Stimulated activated naive CD8-positive, alpha-beta T cell treated with anti-CD3 and anti-CD28 coated beads, Interleukin-15, amount 100 ng/mL, for 72 hours (primary cell): Measurements from ENCODE around the gene CDH4.
A peak's percentile ranks its signal among the peaks of the same experiment; 100 is the strongest.

Experiments used
- ATAC-seq: fragments of 150-1000 bp; cut with Tn5 transposase; 2 replicates; pipeline ENCODE4 v1.10.0; 2021; ENCODE audit warnings: mild to moderate bottlenecking, moderate library complexity
- DNase-seq, 2 donors: peaks; one replicate each; pipeline ENCODE4 v3.0.0; 2021 to 2022
- H3K27ac Mint-ChIP-seq, 2 donors: one replicate each; pipeline ENCODE4 v1.8.0; 2022; ENCODE audit warnings: mild to moderate bottlenecking in 2 of 2, mixed read lengths in 2 of 2, moderate library complexity in 2 of 2
- H3K27me3 Mint-ChIP-seq: one replicate; pipeline ENCODE4 v1.8.0; 2022; ENCODE audit warnings: mixed read lengths
- H3K4me1 Mint-ChIP-seq: one replicate; pipeline ENCODE4 v1.8.0; 2022; ENCODE audit warnings: mild to moderate bottlenecking, mixed read lengths
- H3K4me3 Mint-ChIP-seq, 2 donors: one replicate each; pipeline ENCODE4 v1.8.0; 2022; ENCODE audit warnings: mild to moderate bottlenecking in 2 of 2, mixed read lengths in 2 of 2, moderate library complexity in 1 of 2
- H3K9me3 Mint-ChIP-seq, 2 donors: one replicate each; pipeline ENCODE4 v1.8.0; 2022; ENCODE audit warnings: mixed read lengths in 2 of 2

Gene CDH4

GRCh38 chr20:61659994-61660346 lies 407.9 kb downstream of the CDH4 start:
- H3K4me1 Mint-ChIP-seq, result no peaks in the 10 kb centered on the region
- ATAC-seq (no peak), DNase-seq (no peak)
- H3K27ac Mint-ChIP-seq, result peak overlapping the region in 1 of 2 donors; percentile 37
- no peaks in the 10 kb centered on the region for H3K27me3 Mint-ChIP-seq
- H3K4me3 Mint-ChIP-seq, result no peak overlapping the region
- no peaks in the 10 kb centered on the region for H3K9me3 Mint-ChIP-seq

DNA sequence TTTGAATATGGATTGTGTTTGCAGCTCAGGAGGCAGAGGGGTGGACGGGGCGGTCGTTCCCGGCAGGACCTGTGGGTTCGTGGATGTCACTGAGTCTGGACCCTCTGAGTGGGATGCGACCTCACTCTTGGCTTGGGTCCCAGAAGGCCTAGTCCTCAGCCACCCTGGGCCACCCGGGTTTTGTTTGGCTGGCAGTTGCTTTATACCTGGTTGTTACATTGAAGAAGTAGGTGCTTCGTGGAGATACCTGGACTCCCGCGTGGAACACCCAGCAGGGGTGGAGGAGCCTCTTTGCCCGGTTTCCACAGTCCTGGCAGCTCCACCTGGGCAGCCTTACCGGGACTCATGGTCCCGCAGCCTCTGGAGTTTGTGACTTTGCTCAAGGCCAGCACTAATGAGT lies 408.5 kb downstream of the CDH4 start:
- Mint-ChIP-seq H3K4me1 (no peaks in the 10 kb centered on the region), H3K27me3 (no peaks in the 10 kb centered on the region), H3K4me3 (no peak overlapping the region)

DNA sequence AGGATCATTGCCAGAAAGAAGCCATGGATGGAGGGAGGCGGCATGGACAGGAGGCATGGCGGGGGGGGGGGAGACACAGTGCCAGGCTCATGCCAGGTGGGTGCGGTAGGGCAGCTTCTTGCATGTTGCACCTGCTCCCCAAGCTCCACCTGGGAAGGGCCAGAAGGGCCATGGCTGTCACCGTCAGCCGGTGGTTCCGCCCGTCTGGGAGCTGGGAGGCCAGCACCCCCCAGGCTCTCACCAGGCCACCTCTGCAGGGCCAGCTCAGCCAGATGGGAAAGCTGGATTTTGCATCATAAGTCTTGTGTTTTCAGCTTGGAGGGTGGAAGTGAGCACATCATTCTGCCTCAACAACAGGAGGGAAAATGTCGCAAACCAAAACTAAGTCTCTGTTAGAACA lies 409.0 kb downstream of the CDH4 start:
- no peaks in the 10 kb centered on the region for H3K9me3 Mint-ChIP-seq
- no peaks in the 10 kb centered on the region for H3K27me3 Mint-ChIP-seq
- no peak for ATAC-seq
- no peaks in the 10 kb centered on the region for H3K4me1 Mint-ChIP-seq
- no peak overlapping the region for H3K27ac Mint-ChIP-seq
- no peak overlapping the region for H3K4me3 Mint-ChIP-seq
- DNase-seq, result no peak

More for the DNA sequence above, 408.5 kb downstream of the CDH4 start:
- ATAC-seq (no peak), DNase-seq (no peak)
- Mint-ChIP-seq H3K9me3 (no peaks in the 10 kb centered on the region), H3K27ac (no peak overlapping the region)

GRCh38 chr20:61661583-61661982 lies 409.5 kb downstream of the CDH4 start:
- Mint-ChIP-seq H3K4me3 (no peak overlapping the region), H3K27me3 (no peaks in the 10 kb centered on the region), H3K9me3 (no peaks in the 10 kb centered on the region), H3K27ac (no peak overlapping the region), H3K4me1 (no peaks in the 10 kb centered on the region)
- ATAC-seq (no peak), DNase-seq (no peak)

- Mint-ChIP-seq H3K9me3 (no peaks in the 10 kb centered on the region), H3K27me3 (no peaks in the 10 kb centered on the region), H3K27ac (no peak overlapping the region), H3K4me1 (no peaks in the 10 kb centered on the region), H3K4me3 (no peak overlapping the region)
- ATAC-seq (no peak), DNase-seq (no peak)
These were observed 410.3 kb downstream of the CDH4 start for GRCh38 chr20:61662226-61662967.

DNA sequence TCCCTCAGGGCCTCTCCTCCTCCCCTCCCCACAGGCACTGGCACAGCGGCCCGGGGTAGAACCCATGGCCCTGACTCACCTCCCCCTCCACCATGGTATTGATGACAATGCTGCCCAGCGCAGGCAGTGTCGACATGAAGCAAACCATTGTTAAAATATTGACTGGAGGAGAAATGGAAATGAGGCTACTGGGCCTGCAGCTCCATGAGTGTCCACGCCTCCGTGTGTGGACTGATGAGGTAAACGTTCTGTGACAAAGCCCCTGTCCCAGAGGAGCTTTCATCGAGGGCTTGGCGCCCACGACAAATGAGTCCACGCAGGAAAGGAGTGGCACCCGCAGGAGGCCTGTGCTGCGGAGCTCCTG lies 410.9 kb downstream of the CDH4 start:
- ATAC-seq (no peak), DNase-seq (no peak)
- no peaks in the 10 kb centered on the region for H3K27me3 Mint-ChIP-seq
- H3K4me3 Mint-ChIP-seq, result no peak overlapping the region
- H3K9me3 Mint-ChIP-seq, result no peaks in the 10 kb centered on the region
- no peaks in the 10 kb centered on the region for H3K4me1 Mint-ChIP-seq
- H3K27ac Mint-ChIP-seq, result no peak overlapping the region

DNA sequence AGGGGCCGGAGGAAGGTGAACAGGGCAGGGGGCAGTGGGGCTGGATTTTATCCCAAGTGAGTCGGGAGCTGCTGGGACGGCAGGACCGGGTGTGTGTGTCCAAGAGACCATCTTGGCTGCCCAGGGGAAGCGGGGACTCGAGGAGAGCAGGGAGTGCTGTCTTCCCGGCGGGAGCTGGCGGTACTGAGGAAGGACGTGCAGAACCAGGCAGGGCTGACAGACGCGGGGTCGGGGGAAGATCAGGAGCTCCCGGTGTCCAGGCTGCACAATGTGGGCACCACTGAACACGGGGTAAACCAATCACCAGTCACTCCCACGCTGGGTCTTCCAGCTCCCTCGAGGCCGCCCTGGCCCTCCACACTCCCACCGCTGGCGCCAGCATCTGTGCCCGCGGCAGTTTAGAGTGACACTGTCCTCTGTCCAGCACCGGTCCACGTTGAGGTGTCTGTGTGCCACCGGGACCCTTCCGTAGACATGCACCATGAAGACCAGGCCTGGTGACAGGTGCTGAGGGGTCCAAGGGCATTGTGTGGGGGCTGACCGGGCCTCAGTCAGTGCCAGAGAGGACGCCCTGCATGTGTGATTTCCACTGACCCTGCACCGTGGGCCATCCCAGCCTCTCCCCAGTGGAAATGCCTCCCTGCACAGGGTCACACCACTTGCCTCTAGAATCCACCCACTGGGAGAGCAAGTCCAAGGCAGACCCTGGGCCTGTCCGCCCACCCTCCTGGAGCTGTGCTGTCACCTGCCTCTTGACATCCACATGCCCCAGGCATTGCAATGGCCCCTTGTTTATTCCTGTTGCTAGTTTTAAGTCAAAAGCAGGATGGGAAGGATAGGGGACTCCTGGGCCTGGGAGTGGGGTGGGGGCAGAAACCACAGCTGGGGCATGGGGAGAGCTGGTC lies 411.7 kb downstream of the CDH4 start:
- ATAC-seq (no peak), DNase-seq (no peak)
- no peaks in the 10 kb centered on the region for H3K27me3 Mint-ChIP-seq
- no peak overlapping the region for H3K4me3 Mint-ChIP-seq
- H3K4me1 Mint-ChIP-seq, result no peaks in the 10 kb centered on the region
- no peak overlapping the region for H3K27ac Mint-ChIP-seq
- no peaks in the 10 kb centered on the region for H3K9me3 Mint-ChIP-seq

- Mint-ChIP-seq H3K4me3 (no peak overlapping the region), H3K4me1 (no peaks in the 10 kb centered on the region), H3K27me3 (no peaks in the 10 kb centered on the region), H3K9me3 (no peaks in the 10 kb centered on the region), H3K27ac (no peak overlapping the region)
- ATAC-seq (no peak), DNase-seq (no peak)
These were observed 412.7 kb downstream of the CDH4 start for GRCh38 chr20:61664556-61665320.

GRCh38 chr20:61665528-61666470 lies 413.7 kb downstream of the CDH4 start:
- Mint-ChIP-seq H3K4me1 (no peaks in the 10 kb centered on the region), H3K27me3 (no peaks in the 10 kb centered on the region), H3K27ac (no peak overlapping the region), H3K4me3 (no peak overlapping the region), H3K9me3 (no peaks in the 10 kb centered on the region)
- DNase-seq, result no peak
- no peak for ATAC-seq

GRCh38 chr20:61666471-61666832 lies 414.4 kb downstream of the CDH4 start:
- no peaks in the 10 kb centered on the region for H3K27me3 Mint-ChIP-seq
- no peaks in the 10 kb centered on the region for H3K4me1 Mint-ChIP-seq
- H3K27ac Mint-ChIP-seq, result no peak overlapping the region
- DNase-seq, result no peak
- no peak overlapping the region for H3K4me3 Mint-ChIP-seq
- H3K9me3 Mint-ChIP-seq, result peaks cover 0 to 4% of the 10 kb centered on the region in 2 donors
- no peak for ATAC-seq

GRCh38 chr20:61667056-61667792 lies 415.2 kb downstream of the CDH4 start:
- no peak for DNase-seq
- Mint-ChIP-seq H3K27ac (no peak overlapping the region), H3K4me1 (no peaks in the 10 kb centered on the region), H3K4me3 (no peak overlapping the region), H3K27me3 (no peaks in the 10 kb centered on the region), H3K9me3 (peaks cover 0 to 8% of the 10 kb centered on the region in 2 donors)
- no peak for ATAC-seq

DNA sequence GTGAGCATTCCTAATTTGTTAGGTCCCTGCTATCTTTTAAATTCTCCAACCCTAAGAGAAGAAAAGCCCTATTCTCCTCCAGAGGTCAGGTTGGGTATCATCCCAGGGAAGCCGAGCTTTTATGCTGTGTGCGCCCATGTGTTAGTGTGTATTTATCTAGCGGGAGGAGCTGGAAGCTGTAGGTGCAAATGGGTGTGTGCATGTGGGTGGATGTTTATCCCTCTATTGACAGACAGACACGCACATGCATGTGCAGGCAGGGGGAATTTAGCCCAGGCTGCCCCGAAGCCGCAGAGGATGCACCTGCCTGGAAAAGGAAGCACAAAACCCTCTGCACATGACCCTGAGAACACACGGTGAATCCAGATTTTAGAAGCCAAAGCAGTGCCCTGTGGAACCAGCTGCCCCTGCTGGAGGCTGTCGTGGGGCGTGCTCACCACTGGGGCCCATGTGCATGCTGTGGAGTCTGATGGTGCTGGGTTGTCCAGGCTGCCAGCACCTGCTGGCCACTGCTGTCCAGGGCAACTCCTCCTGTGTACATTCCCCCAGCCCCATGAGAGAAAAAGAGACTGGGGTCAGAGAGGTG lies 416.1 kb downstream of the CDH4 start:
- Mint-ChIP-seq H3K4me3 (no peak overlapping the region), H3K4me1 (no peaks in the 10 kb centered on the region), H3K27me3 (no peaks in the 10 kb centered on the region), H3K27ac (no peak overlapping the region), H3K9me3 (peaks cover 0 to 8% of the 10 kb centered on the region in 2 donors)
- DNase-seq, result no peak
- ATAC-seq, result no peak

DNA sequence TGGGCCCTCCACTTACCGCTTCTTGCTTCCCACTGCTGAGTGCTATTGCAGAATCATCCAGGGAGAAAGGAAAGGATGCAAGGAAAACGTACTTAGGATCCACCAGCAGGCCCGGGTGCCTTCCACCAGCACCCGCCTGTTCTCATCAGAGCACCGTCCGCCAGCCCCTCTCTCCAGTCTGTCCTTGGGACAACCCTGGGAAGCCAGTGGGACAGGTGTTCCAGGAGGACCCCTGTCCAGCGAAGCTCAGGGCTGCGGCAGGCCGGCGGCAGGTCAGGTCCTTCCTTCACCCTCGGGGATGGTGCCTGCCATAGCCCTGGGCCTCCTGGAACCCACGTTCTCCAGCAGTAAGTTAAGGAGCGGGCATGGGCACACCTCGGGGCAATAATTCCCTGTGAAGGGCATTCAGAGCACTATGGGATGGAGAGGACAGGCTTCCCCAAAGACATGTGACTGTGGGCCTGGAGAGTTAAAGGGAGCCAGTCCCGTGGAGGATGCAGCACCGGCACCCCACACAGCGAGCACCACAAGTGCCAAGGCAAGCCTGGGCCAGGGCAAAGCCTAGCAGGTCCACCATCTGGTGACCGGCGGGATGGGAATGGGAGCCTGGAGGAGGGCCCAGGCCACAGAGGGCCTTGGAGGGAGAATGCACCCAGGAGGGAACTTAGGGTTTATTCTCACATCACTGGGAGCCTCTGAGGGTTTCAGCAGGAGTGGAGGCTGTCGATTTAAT lies 416.9 kb downstream of the CDH4 start:
- Mint-ChIP-seq H3K4me3 (no peak overlapping the region), H3K4me1 (no peaks in the 10 kb centered on the region), H3K9me3 (peaks cover 0 to 8% of the 10 kb centered on the region in 2 donors), H3K27ac (peak overlapping the region in 1 of 2 donors; percentile 71), H3K27me3 (no peaks in the 10 kb centered on the region)
- DNase-seq, result no peak
- ATAC-seq, result no peak

DNA sequence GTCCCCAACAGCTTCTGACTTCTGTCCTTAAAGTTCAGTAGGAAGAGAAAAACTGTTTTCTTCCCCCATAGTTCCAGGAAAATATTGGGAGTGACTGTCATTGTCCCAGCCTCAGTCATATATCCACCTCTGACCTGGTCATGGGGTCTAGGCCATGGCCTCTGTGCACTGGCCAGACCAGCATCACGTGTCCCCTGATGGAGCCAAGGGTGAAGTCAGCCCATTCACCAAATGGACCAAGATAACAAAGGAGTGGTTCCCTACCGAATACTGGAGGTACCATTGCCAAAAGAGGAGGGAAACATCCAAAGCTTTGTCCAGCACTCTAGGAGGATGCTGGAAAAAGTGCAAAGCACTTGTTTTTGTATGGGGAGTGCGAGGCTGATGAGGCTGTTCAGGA lies 418.2 kb downstream of the CDH4 start:
- H3K4me1 Mint-ChIP-seq, result no peaks in the 10 kb centered on the region
- no peaks in the 10 kb centered on the region for H3K27me3 Mint-ChIP-seq
- ATAC-seq (no peak), DNase-seq (no peak)
- no peak overlapping the region for H3K4me3 Mint-ChIP-seq
- H3K9me3 Mint-ChIP-seq, result peaks cover 0 to 8% of the 10 kb centered on the region in 2 donors
- H3K27ac Mint-ChIP-seq, result no peak overlapping the region
